ENCODE measurements around the gene NHEJ1. TPM values are rescaled to one million over a fixed set of nuclear protein-coding genes. Genes with fewer than 3 reads are reported as not detected.
A peak's percentile ranks its signal among the peaks of the same experiment; 100 is the strongest.

NHEJ1 gene
- total and polyA plus RNA-seq, 2 of the 13 experiments (the other 11 are each of a cell fraction or from before 2014, with no cell fraction given) = 30.0 to 30.7 TPM

- peak; percentile 66 for ATAC-seq
- no peak overlapping the region for H3K27ac ChIP-seq (ENCODE audit: extremely low read length, insufficient read depth, low read length)
- ChIA-PET CTCF (ENCODE audit: low intra/inter-chr PET ratio, low total read pairs) (interaction anchor here (1.1 to 4.1 kb wide), 7 partner anchors 11 to 82 kb away, joined by 3 to 43 read pairs (median 12); no protein-coding TSS in a partner anchor), POLR2A (interaction anchor here (1.1 to 4.7 kb wide), 3 partner anchors 15 to 45 kb away, joined by 4 to 45 read pairs (median 5); no protein-coding TSS in a partner anchor)
- 52% methylated on average over 14 of the region's 14 CpGs for WGBS (ENCODE audit: low lambda C conversion rate)
- no peak overlapping the region for H3K9ac ChIP-seq (ENCODE audit: insufficient read depth, low read depth, low read length)
- H4K20me1 ChIP-seq (ENCODE audit: insufficient read depth, low read length) = peaks cover 4% of the 10 kb centered on the region; the same call in 1 of the 2 replicates
- H2AFZ ChIP-seq (ENCODE audit: low read length) = no peak overlapping the region
- H3K4me1 ChIP-seq (ENCODE audit: insufficient read depth, low read length) = peaks cover 53% of the 10 kb centered on the region
- H3K27me3 ChIP-seq (ENCODE audit: control insufficient read depth in 1 of 2, insufficient read depth in 2 of 2, low read length in 2 of 2) = no peaks in the 10 kb centered on the region
- no peaks in the 10 kb centered on the region for H3K9me3 ChIP-seq (ENCODE audit: low read length)
- H3K4me2 ChIP-seq (ENCODE audit: low read depth, low read length) = no peak overlapping the region
- peaks cover 15 to 23% of the 10 kb centered on the region in 2 experiments for H3K36me3 ChIP-seq (replicated peaks in 1 of 2; ENCODE audit: control insufficient read depth in 1 of 2, insufficient read depth in 2 of 2, low read length in 2 of 2)
- DNase-seq (ENCODE audit: low spot score) = peak; percentile 80
- no TSS peak for BruUV-seq (replicated peaks)
- H3K79me2 ChIP-seq (ENCODE audit: insufficient read depth, low read length) = no peaks in the 10 kb centered on the region
- H3K4me3 ChIP-seq (replicated peaks in 1 of 3; ENCODE audit: insufficient read depth in 1 of 3, low read depth in 2 of 3, low read length in 3 of 3) = no peak overlapping the region
- in situ Hi-C loops (cut with HindIII; ENCODE audit: extremely low pct_ligation_motif_present, low pct_unique_long_range_greater_than_20kb) (no loop called here), intact Hi-C loops (cut with micrococcal nuclease; ENCODE audit: unreplicated experiment) (loop anchor here (1.0 kb wide), 2 partner anchors 31 to 46 kb away; no protein-coding TSS in a partner anchor)
- peak; percentile 90 for FAIRE-seq
- TF ChIP-seq ZNF7 (CRISPR knock-in tag; IDR thresholded peaks at IDR 0.05) (no peak), SALL1 (CRISPR knock-in tag; IDR thresholded peaks at IDR 0.05) (peak; percentile 28; the same call in 1 of the 2 replicates), SOX6 (IDR thresholded peaks at IDR 0.05) (no peak), SOX6 (CRISPR knock-in tag; IDR thresholded peaks at IDR 0.05) (peak; percentile 57), HIVEP1 (CRISPR knock-in tag; IDR thresholded peaks at IDR 0.05) (0 out of 2 replicates have a peak, but pooled peaks have one; percentile 34), SMC3 (IDR thresholded peaks at IDR 0.05; ENCODE audit: low read length) (peak; percentile 95), ZNF101 (CRISPR knock-in tag; IDR thresholded peaks at IDR 0.05; ENCODE audit: borderline replicate concordance, low read depth) (no peak), ZSCAN25 (CRISPR knock-in tag; IDR thresholded peaks at IDR 0.05) (0 out of 2 replicates have a peak, but pooled peaks have one; percentile 28), ZNF878 (CRISPR knock-in tag; IDR thresholded peaks at IDR 0.05) (peak; percentile 65; the same call in 1 of the 2 replicates), BHLHE40 (IDR thresholded peaks at IDR 0.05; ENCODE audit: low read length) (peak; percentile 19; the same call in 1 of the 2 replicates), KDM2A (CRISPR knock-in tag; IDR thresholded peaks at IDR 0.05; ENCODE audit: borderline replicate concordance, low read depth) (peak; percentile 51; the same call in 1 of the 2 replicates), ERF (CRISPR knock-in tag; IDR thresholded peaks at IDR 0.05) (0 out of 2 replicates have a peak, but pooled peaks have one; percentile 14), CREM (IDR thresholded peaks at IDR 0.05) (no peak), CREM (CRISPR knock-in tag; IDR thresholded peaks at IDR 0.05) (no peak), TBX2 (CRISPR knock-in tag; IDR thresholded peaks at IDR 0.05; ENCODE audit: borderline replicate concordance) (peak; percentile 30; the same call in 1 of the 2 replicates), ZNF572 (CRISPR knock-in tag; IDR thresholded peaks at IDR 0.05) (peak; percentile 51; the same call in 1 of the 2 replicates)
- TF ChIP-seq, protein P1, sequence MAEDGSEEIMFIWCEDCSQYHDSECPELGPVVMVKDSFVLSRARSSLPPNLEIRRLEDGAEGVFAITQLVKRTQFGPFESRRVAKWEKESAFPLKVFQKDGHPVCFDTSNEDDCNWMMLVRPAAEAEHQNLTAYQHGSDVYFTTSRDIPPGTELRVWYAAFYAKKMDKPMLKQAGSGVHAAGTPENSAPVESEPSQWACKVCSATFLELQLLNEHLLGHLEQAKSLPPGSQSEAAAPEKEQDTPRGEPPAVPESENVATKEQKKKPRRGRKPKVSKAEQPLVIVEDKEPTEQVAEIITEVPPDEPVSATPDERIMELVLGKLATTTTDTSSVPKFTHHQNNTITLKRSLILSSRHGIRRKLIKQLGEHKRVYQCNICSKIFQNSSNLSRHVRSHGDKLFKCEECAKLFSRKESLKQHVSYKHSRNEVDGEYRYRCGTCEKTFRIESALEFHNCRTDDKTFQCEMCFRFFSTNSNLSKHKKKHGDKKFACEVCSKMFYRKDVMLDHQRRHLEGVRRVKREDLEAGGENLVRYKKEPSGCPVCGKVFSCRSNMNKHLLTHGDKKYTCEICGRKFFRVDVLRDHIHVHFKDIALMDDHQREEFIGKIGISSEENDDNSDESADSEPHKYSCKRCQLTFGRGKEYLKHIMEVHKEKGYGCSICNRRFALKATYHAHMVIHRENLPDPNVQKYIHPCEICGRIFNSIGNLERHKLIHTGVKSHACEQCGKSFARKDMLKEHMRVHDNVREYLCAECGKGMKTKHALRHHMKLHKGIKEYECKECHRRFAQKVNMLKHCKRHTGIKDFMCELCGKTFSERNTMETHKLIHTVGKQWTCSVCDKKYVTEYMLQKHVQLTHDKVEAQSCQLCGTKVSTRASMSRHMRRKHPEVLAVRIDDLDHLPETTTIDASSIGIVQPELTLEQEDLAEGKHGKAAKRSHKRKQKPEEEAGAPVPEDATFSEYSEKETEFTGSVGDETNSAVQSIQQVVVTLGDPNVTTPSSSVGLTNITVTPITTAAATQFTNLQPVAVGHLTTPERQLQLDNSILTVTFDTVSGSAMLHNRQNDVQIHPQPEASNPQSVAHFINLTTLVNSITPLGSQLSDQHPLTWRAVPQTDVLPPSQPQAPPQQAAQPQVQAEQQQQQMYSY (CRISPR knock-in tag; IDR thresholded peaks at IDR 0.05) = peak; percentile 83
Measured at GRCh38 chr2:219073413-219074129, 87.0 kb downstream of the NHEJ1 start.

Data from HepG2 (cell line).